GM18519 (cell line): Measurements from ENCODE around the gene SEMA5A.

Source experiments
- ATAC-seq: cut with Tn5 transposase; IDR thresholded peaks from one replicate; pipeline ENCODE4 v1.9.1; 2021; ENCODE audit warnings: mild to moderate bottlenecking, moderate library complexity; ENCODE audit not compliant: unreplicated experiment, low FRiP score

Gene SEMA5A

GRCh38 chr5:9239626-9240025 is 306.2 kb downstream of the SEMA5A start:
- no peak for ATAC-seq

GRCh38 chr5:9239071-9239470 is 306.8 kb downstream of the SEMA5A start:
- ATAC-seq, result no peak

GRCh38 chr5:9233712-9234111 is 312.2 kb downstream of the SEMA5A start:
- no peak for ATAC-seq

- ATAC-seq, result no peak
Observed at GRCh38 chr5:9233035-9233434, 312.8 kb downstream of the SEMA5A start.

- no peak for ATAC-seq
Observed at GRCh38 chr5:9231842-9232241, 314.0 kb downstream of the SEMA5A start.

GRCh38 chr5:9230355-9230754 is 315.5 kb downstream of the SEMA5A start:
- ATAC-seq, result no peak

GRCh38 chr5:9226016-9226536 is 319.8 kb downstream of the SEMA5A start:
- ATAC-seq, result no peak

- ATAC-seq, result no peak
Observed at GRCh38 chr5:9222054-9222976, 323.6 kb downstream of the SEMA5A start.

- ATAC-seq, result no peak
Observed at GRCh38 chr5:9218358-9218757, 327.5 kb downstream of the SEMA5A start.

GRCh38 chr5:9212605-9213004 is 333.3 kb downstream of the SEMA5A start:
- no peak for ATAC-seq

GRCh38 chr5:9209846-9210492 is 335.9 kb downstream of the SEMA5A start:
- ATAC-seq, result no peak

GRCh38 chr5:9207817-9208418 is 338.0 kb downstream of the SEMA5A start:
- peak; percentile 76 for ATAC-seq

GRCh38 chr5:9202636-9203035 is 343.2 kb downstream of the SEMA5A start:
- no peak for ATAC-seq

GRCh38 chr5:9201761-9202160 is 344.1 kb downstream of the SEMA5A start:
- ATAC-seq, result no peak

- no peak for ATAC-seq
Observed at GRCh38 chr5:9201011-9201410, 344.9 kb downstream of the SEMA5A start.

GRCh38 chr5:9198394-9198793 is 347.5 kb downstream of the SEMA5A start:
- ATAC-seq, result no peak

GRCh38 chr5:9197881-9198260 is 348.0 kb downstream of the SEMA5A start:
- peak; percentile 99 for ATAC-seq

GRCh38 chr5:9196403-9197227 is 349.3 kb downstream of the SEMA5A start:
- ATAC-seq, result no peak

GRCh38 chr5:9194509-9194908 is 351.4 kb downstream of the SEMA5A start:
- ATAC-seq, result no peak

GRCh38 chr5:9192266-9192665 is 353.6 kb downstream of the SEMA5A start:
- ATAC-seq, result no peak
